ENCODE results near the gene SLC31A1.
"Not testable (repeated sequence)": the region's sequence is repeated elsewhere in the genome, so short reads cannot be mapped to it uniquely, and the experiment has no call there.

Gene SLC31A1

GRCh38 chr9:113220467-113221002 is 809 bp upstream of the SLC31A1 start:
- DNase-seq (ENCODE audit: low read depth in 2 of 2), result no peak

GRCh38 chr9:113221800-113222481 is 597 bp downstream of the SLC31A1 start:
- DNase-seq (ENCODE audit: low read depth in 2 of 2), result no peak

- no peak for DNase-seq (ENCODE audit: low read depth in 2 of 2)
Observed at GRCh38 chr9:113222482-113222841, 1.1 kb downstream of the SLC31A1 start.

- DNase-seq (ENCODE audit: low read depth in 2 of 2), result peak in 1 of 2 experiments; percentile 22
Observed at GRCh38 chr9:113223963-113224362, 2.6 kb downstream of the SLC31A1 start.

GRCh38 chr9:113227436-113227835 is 6.1 kb downstream of the SLC31A1 start:
- no peak for DNase-seq (ENCODE audit: low read depth in 2 of 2)

GRCh38 chr9:113228130-113228665 is 6.9 kb downstream of the SLC31A1 start:
- DNase-seq (ENCODE audit: low read depth in 2 of 2), result no peak

- no peak for DNase-seq (ENCODE audit: low read depth in 2 of 2)
Observed at GRCh38 chr9:113231701-113232100, 10.4 kb downstream of the SLC31A1 start.

- DNase-seq (ENCODE audit: low read depth in 2 of 2), result not testable (repeated sequence)
Observed at GRCh38 chr9:113235701-113236255, 14.4 kb downstream of the SLC31A1 start.

- no peak for DNase-seq (ENCODE audit: low read depth in 2 of 2)
Observed at GRCh38 chr9:113237026-113237425, 15.7 kb downstream of the SLC31A1 start.

GRCh38 chr9:113238202-113238858 is 17.0 kb downstream of the SLC31A1 start:
- no peak for DNase-seq (ENCODE audit: low read depth in 2 of 2)

GRCh38 chr9:113238859-113239232 is 17.5 kb downstream of the SLC31A1 start:
- DNase-seq (ENCODE audit: low read depth in 2 of 2), result no peak

- DNase-seq (ENCODE audit: low read depth in 2 of 2), result no peak
Observed at GRCh38 chr9:113241161-113241560, 19.8 kb downstream of the SLC31A1 start.

- DNase-seq (ENCODE audit: low read depth in 2 of 2), result no peak
Observed at GRCh38 chr9:113244556-113244955, 23.2 kb downstream of the SLC31A1 start.

- DNase-seq (ENCODE audit: low read depth in 2 of 2), result no peak
Observed at GRCh38 chr9:113245894-113246293, 24.6 kb downstream of the SLC31A1 start.

- no peak for DNase-seq (ENCODE audit: low read depth in 2 of 2)
Observed at GRCh38 chr9:113246928-113247327, 25.6 kb downstream of the SLC31A1 start.

GRCh38 chr9:113247640-113248039 is 26.3 kb downstream of the SLC31A1 start:
- no peak for DNase-seq (ENCODE audit: low read depth in 2 of 2)

- not testable (repeated sequence) for DNase-seq (ENCODE audit: low read depth in 2 of 2)
Observed at GRCh38 chr9:113249661-113250060, 28.3 kb downstream of the SLC31A1 start.

GRCh38 chr9:113250807-113251206 is 29.5 kb downstream of the SLC31A1 start:
- DNase-seq (ENCODE audit: low read depth in 2 of 2), result no peak

GRCh38 chr9:113254991-113255390 is 33.6 kb downstream of the SLC31A1 start:
- no peak for DNase-seq (ENCODE audit: low read depth in 2 of 2)

GRCh38 chr9:113255438-113255837 is 34.1 kb downstream of the SLC31A1 start:
- no peak for DNase-seq (ENCODE audit: low read depth in 2 of 2)

GRCh38 chr9:113257863-113258262 is 36.5 kb downstream of the SLC31A1 start:
- no peak for DNase-seq (ENCODE audit: low read depth in 2 of 2)

GRCh38 chr9:113258282-113258681 is 36.9 kb downstream of the SLC31A1 start:
- no peak for DNase-seq (ENCODE audit: low read depth in 2 of 2)

All from fibroblast of skin of left quadriceps (primary cell).